SK-N-MC (cell line): ENCODE results near the gene MAFG.
A peak's percentile ranks its signal among the peaks of the same experiment; 100 is the strongest.

ENCODE experiments used
- DNase-seq: peaks from one replicate; pipeline ENCODE4 v3.0.0-alpha.2; 2011; ENCODE audit warnings: low read depth, low spot score
- H3K27ac ChIP-seq: fragments of 200-600 bp; sonication (generic); 2 replicates; pipeline ENCODE4 v1.5.1; 2016; ENCODE audit warnings: mixed run types
- H3K36me3 ChIP-seq: fragments of 200-600 bp; sonication (generic); 2 replicates; pipeline ENCODE4 v1.6.1; 2017; ENCODE audit warnings: antibody characterized with exemption, low read length, mixed read lengths; ENCODE audit not compliant: insufficient read depth
- H3K4me3 ChIP-seq: fragments of 200-600 bp; sonication (generic); 2 replicates; pipeline ENCODE4 v1.5.1; 2016
- H3K9ac ChIP-seq: fragments of 200-600 bp; sonication (generic); 2 replicates; pipeline ENCODE4 v1.8.0; 2017; ENCODE audit warnings: mixed run types, mixed read lengths; ENCODE audit not compliant: insufficient read length
- H3K9me3 ChIP-seq: fragments of 200-600 bp; sonication (generic); 2 replicates; pipeline ENCODE4 v1.6.1; 2017; ENCODE audit warnings: low read depth, mild to moderate bottlenecking, antibody characterized with exemption, low read length, moderate library complexity, mixed read lengths
- EZH2 ChIP-seq: fragments of 200-600 bp; sonication (generic); IDR thresholded peaks from one replicate; pipeline ENCODE4 v1.6.1; 2017; ENCODE audit warnings: antibody characterized with exemption
- FOXP2 ChIP-seq: optimal IDR thresholded peaks from 2 replicates; pipeline ENCODE3; 2011; ENCODE audit warnings: mild to moderate bottlenecking, moderate library complexity; ENCODE audit not compliant: insufficient read depth; ENCODE audit errors: extremely low read length, control extremely low read depth
- POLR2AphosphoS5 ChIP-seq: IDR thresholded peaks from 2 replicates; pipeline ENCODE4 v1.6.1; 2012; ENCODE audit warnings: mild to moderate bottlenecking, low read depth, low read length, borderline replicate concordance

Gene MAFG

GRCh38 chr17:81877569-81877968 lies 50.0 kb downstream of the MAFG start:
- TF ChIP-seq FOXP2 (no peak), EZH2 (no peak), POLR2AphosphoS5 (no peak; the same call in 1 of the 2 replicates)
- no peak for DNase-seq
- peaks cover 51% of the 10 kb centered on the region for H3K36me3 ChIP-seq

GRCh38 chr17:81871387-81872230 lies 55.9 kb downstream of the MAFG start:
- Histone ChIP-seq H3K9me3 (no peaks in the 10 kb centered on the region), H3K27ac (peak overlapping the region; percentile 99), H3K36me3 (peaks cover 29% of the 10 kb centered on the region), H3K9ac (peak overlapping the region; percentile 100), H3K4me3 (peak overlapping the region; percentile 99)
- peak; percentile 82 for TF ChIP-seq POLR2AphosphoS5
- no peak for TF ChIP-seq FOXP2
- TF ChIP-seq EZH2, result no peak
- no peak for DNase-seq

More at GRCh38 chr17:81877569-81877968, 50.0 kb downstream of the MAFG start:
- no peak overlapping the region for H3K9ac ChIP-seq
- no peak overlapping the region for H3K27ac ChIP-seq
- H3K9me3 ChIP-seq, result no peaks in the 10 kb centered on the region
- H3K4me3 ChIP-seq, result no peak overlapping the region

DNA sequence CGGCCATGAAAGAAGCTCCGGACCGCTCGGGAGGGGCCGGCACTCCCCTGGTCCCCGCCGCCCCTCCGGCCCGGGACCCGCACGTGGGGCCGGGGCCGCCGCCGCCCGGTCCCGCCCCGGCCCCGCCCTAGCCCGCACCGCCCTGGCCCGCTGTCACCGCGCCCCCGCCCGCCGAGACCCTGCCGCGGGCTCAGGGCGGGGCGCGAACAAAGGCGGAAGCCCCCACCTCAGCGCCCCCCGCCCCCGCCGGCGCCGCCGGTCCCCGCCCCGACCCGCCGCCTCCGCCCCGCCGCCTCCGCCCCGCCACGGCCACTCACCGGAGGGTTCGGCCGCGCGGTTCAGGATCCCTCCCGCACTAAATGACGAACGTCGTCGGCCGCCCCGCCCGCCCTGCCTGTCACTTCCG lies 56.6 kb downstream of the MAFG start, which contains the start of gene ARHGDIA:
Gene ARHGDIA, minus strand, starts transcription at position 357 of the 406 bp plus-strand sequence. CDS start 1,407 bp downstream, outside the sequence.
- H3K27ac ChIP-seq, result peak within 1 kb of the TSS; percentile 99
- peak within 1 kb of the TSS; percentile 99 for H3K4me3 ChIP-seq
- TF ChIP-seq EZH2 (no peak), POLR2AphosphoS5 (no peak), FOXP2 (no peak)
- DNase-seq, result no peak
- peak within 1 kb of the TSS; percentile 100 for H3K9ac ChIP-seq
- H3K36me3 ChIP-seq, result peaks cover 29% of the 10 kb centered on the region
- no peaks in the 10 kb centered on the region for H3K9me3 ChIP-seq

- no peak for DNase-seq
- Histone ChIP-seq H3K9me3 (no peaks in the 10 kb centered on the region), H3K9ac (peak overlapping the region; percentile 94), H3K36me3 (peaks cover 29% of the 10 kb centered on the region), H3K4me3 (peak overlapping the region; percentile 82), H3K27ac (peak overlapping the region; percentile 81)
- no peak for TF ChIP-seq EZH2
- TF ChIP-seq POLR2AphosphoS5, result no peak; the same call in 1 of the 2 replicates
- TF ChIP-seq FOXP2, result no peak
These were observed 57.2 kb downstream of the MAFG start for GRCh38 chr17:81870131-81870980.

DNA sequence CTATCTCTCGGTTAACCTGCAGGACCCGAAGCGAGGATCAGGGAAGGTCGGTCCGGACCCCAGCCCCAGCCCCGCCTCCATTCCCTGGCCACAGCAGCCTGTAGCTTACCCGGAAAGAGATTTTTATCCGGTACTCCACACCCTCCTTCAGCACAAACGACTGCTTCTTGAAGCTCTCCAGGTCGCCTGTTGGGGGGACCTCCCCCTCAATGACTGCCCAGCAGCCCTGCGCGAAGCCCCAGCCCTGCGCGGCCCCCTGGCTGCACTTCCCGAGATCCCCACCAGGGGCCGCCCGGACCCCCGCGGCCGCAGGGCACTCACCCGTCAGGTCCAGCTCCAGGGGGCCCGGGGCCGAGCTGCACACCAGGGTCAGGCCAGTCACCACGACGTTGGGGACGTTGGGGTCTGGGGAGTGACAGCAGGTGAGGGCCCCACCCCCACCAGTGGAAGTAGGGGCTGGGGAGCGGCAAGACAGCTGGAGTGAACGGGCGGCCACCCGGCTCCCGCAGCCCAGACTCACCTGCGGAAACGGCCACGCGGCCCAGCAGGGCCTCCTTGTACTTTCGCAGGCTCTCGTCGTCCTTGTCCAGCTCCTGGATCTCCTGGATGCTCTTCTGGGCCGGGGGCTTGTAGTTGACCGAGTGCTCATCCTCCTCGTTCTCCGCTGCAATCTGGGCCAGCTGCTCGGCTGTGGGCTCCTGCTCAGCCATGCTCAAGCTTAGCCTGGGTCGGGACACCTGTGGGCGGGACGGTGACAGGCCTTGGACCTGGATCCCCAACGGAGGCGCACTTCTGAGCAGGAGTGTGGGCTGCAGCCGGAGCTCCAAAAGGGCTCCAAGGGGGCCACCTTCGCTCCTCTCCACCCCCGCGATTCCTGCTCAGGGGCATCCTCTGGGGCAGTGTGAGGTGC lies 58.1 kb downstream of the MAFG start:
- Histone ChIP-seq H3K36me3 (peaks cover 29% of the 10 kb centered on the region), H3K9ac (peak overlapping the region; percentile 94), H3K27ac (peak overlapping the region; percentile 91), H3K4me3 (peak overlapping the region; percentile 82), H3K9me3 (no peaks in the 10 kb centered on the region)
- TF ChIP-seq POLR2AphosphoS5 (no peak; the same call in 1 of the 2 replicates), EZH2 (no peak), FOXP2 (no peak)
- no peak for DNase-seq

- Histone ChIP-seq H3K27ac (peak overlapping the region; percentile 91), H3K4me3 (no peak overlapping the region), H3K36me3 (peaks cover 29% of the 10 kb centered on the region), H3K9ac (no peak overlapping the region), H3K9me3 (no peaks in the 10 kb centered on the region)
- DNase-seq, result no peak
- no peak for TF ChIP-seq EZH2
- no peak for TF ChIP-seq FOXP2
- TF ChIP-seq POLR2AphosphoS5, result no peak; the same call in 1 of the 2 replicates
These were observed 58.8 kb downstream of the MAFG start for GRCh38 chr17:81868674-81869220.
